ENCODE measurements around the gene PEX14.

Gene PEX14

DNA sequence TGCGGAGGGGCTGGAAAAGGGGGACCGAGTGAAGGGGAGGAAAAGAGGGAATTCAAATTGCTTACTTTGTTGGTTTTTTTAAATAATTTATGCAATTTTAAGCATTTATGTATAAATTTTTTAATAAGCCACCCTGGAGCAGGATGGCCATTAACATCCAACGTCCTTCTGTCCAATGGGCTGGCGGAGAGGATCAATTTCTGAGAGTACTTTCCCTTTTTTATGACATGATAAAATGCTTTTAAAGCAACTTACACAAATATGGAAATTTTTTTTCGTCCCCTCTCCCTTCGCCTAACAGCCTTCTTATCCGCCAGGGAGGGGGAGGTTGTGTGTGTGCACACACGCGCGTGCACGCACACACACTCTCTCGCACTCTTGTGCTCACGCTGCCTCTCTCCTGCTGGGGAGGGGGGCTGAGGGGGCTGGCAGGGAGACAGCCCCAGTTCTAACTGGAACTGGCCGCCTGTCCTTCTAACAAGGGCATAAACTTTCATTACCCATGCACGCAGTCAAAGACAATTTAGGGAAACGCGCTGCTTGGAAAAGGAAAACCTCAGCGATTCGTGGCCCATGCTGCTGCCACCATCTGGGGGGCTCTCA, 198.5 kb downstream of the PEX14 start:
- Histone ChIP-seq H3K27ac (no peak overlapping the region), H3K27me3 (peaks cover 14% of the 10 kb centered on the region), H3K9me3 (no peaks in the 10 kb centered on the region), H3K4me1 (ENCODE audit: control insufficient read depth in 1 of 2, insufficient read depth in 1 of 2, low read depth in 1 of 2, low read length in 1 of 2) (peaks cover 5% of the 10 kb centered on the region in 2 experiments), H3K36me3 (no peaks in the 10 kb centered on the region), H3K4me3 (ENCODE audit: low read depth in 1 of 2, low read length in 1 of 2) (no peak overlapping the region)
- TF ChIP-seq, protein P1, sequence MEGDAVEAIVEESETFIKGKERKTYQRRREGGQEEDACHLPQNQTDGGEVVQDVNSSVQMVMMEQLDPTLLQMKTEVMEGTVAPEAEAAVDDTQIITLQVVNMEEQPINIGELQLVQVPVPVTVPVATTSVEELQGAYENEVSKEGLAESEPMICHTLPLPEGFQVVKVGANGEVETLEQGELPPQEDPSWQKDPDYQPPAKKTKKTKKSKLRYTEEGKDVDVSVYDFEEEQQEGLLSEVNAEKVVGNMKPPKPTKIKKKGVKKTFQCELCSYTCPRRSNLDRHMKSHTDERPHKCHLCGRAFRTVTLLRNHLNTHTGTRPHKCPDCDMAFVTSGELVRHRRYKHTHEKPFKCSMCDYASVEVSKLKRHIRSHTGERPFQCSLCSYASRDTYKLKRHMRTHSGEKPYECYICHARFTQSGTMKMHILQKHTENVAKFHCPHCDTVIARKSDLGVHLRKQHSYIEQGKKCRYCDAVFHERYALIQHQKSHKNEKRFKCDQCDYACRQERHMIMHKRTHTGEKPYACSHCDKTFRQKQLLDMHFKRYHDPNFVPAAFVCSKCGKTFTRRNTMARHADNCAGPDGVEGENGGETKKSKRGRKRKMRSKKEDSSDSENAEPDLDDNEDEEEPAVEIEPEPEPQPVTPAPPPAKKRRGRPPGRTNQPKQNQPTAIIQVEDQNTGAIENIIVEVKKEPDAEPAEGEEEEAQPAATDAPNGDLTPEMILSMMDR (IDR thresholded peaks at IDR 0.05): no peak

DNA sequence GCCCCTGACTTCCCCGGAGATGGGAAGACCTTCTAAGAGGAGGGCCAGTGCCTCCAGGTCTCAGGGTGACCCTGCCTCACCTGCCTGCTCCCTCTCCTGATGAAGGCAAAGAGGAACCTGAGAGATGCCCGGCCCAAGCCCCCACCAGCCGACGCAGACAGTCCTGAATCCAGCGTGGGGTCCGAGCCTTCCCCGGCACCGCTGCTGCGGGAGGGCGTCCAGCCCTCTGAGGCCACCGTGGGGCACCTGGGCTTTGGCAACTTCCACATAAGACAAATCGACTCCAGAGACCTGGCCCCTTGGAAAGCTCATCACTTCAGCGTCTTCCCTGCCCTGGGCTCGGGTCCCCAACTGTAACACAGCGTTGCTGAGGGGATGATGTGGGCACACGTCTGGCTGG, 199.5 kb downstream of the PEX14 start:
- no peak overlapping the region for H3K27ac ChIP-seq
- no peaks in the 10 kb centered on the region for H3K36me3 ChIP-seq
- H3K4me1 ChIP-seq (ENCODE audit: control insufficient read depth in 1 of 2, insufficient read depth in 1 of 2, low read depth in 1 of 2, low read length in 1 of 2): peaks cover 5% of the 10 kb centered on the region in 2 experiments
- no peak overlapping the region for H3K4me3 ChIP-seq (ENCODE audit: low read depth in 1 of 2, low read length in 1 of 2)
- H3K9me3 ChIP-seq: no peaks in the 10 kb centered on the region
- TF ChIP-seq, protein P1 (IDR thresholded peaks at IDR 0.05): no peak
- peaks cover 14% of the 10 kb centered on the region for H3K27me3 ChIP-seq

DNA sequence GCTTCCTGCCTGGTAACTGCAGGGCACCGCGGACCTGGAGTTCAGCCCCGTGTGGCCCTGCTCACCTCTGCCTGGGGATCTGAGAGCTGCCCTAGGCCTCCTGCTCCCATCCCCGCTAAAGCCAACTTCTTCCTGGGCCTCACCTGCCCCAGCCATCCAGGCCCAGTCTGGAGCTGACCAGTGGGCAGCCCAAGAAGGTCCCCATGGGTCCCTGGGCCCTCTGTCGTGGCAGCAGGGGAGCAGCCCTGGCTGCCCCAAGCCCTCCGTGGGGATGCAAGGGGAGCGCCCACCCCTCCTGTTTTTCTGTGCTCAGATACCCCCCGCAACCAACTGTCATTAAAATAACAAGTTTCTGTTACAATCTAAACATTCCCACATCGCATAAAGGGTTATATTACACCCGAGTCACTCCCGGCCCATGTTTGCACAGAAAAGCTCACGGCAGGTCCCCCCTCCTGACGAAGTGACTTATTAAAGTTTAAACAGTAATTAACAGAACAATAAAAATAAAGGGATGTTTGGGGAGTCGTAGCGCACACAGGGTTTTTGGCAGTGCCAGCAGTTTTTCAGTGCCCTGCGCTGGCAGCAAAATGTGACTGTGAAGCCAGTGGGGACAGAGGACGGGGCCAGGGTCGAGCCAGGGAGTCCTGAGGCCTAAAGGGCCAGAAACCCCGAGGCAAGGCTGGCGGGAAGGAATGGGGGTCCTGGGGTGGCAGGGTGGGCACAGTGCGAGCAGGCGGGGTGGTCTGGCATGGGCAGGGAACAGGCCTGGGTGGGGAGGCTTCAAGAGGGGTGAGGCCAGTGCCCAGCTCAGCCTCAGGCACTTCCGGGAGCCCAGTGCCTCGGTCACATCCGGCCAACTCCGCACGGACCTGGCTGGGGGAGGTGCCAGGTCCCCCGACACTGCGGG, 200.2 kb downstream of the PEX14 start:
- TF ChIP-seq, protein P1 (IDR thresholded peaks at IDR 0.05): no peak
- H3K4me1 ChIP-seq (ENCODE audit: control insufficient read depth in 1 of 2, insufficient read depth in 1 of 2, low read depth in 1 of 2, low read length in 1 of 2): peaks cover 5% of the 10 kb centered on the region in 2 experiments
- H3K9me3 ChIP-seq: no peaks in the 10 kb centered on the region
- peaks cover 14% of the 10 kb centered on the region for H3K27me3 ChIP-seq
- no peak overlapping the region for H3K4me3 ChIP-seq (ENCODE audit: low read depth in 1 of 2, low read length in 1 of 2)
- no peaks in the 10 kb centered on the region for H3K36me3 ChIP-seq
- H3K27ac ChIP-seq: no peak overlapping the region

DNA sequence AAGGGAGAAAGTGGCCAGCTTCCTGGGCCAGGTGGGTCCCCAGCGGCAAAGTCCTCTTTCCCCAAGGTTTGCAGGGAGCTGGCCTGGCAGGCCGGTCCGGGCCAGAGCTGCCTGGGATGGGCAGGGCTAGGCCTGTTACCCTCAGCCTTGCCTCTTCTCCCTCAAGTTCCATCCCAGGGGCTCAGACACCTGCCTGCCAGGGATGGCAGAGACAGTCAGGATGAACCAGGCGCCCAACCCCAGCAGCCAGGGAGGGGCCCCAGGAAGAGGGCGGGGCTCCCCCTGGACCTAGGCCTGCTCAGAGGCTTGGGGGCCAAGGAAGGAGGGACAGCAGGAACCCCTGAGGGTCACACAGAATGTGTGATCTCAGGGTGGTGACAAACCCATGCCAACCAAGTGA, 201.1 kb downstream of the PEX14 start:
- H3K9me3 ChIP-seq: no peaks in the 10 kb centered on the region
- TF ChIP-seq, protein P1 (IDR thresholded peaks at IDR 0.05): no peak
- H3K4me3 ChIP-seq (ENCODE audit: low read depth in 1 of 2, low read length in 1 of 2): no peak overlapping the region
- no peaks in the 10 kb centered on the region for H3K36me3 ChIP-seq
- no peak overlapping the region for H3K27ac ChIP-seq
- H3K4me1 ChIP-seq (ENCODE audit: control insufficient read depth in 1 of 2, insufficient read depth in 1 of 2, low read depth in 1 of 2, low read length in 1 of 2): no peaks in the 10 kb centered on the region
- peaks cover 12% of the 10 kb centered on the region for H3K27me3 ChIP-seq

DNA sequence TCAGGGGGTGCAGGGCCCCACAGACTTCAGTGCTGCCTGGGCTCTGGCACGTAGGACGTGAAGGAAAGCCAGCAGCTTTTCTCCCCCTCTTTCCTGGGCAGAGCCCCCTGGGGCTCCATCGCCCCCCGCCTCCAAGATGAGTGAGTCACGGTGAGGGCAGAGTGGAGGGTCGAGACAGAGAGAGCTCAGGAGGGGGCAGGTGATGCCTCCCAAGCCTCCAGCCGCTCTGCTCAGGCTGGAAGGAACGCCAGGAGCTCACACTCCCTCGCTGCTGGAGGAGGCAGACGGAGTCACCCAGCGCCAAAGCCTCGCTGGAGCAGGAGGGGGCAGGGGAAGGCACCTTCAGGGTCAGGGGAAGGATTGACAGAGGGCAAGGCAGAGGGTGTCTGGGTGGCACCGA, 202.2 kb downstream of the PEX14 start:
- no peak overlapping the region for H3K4me3 ChIP-seq (ENCODE audit: low read depth in 1 of 2, low read length in 1 of 2)
- H3K27ac ChIP-seq: no peak overlapping the region
- TF ChIP-seq, protein P1 (IDR thresholded peaks at IDR 0.05): no peak
- peaks cover under 1% of the 10 kb centered on the region for H3K27me3 ChIP-seq
- no peaks in the 10 kb centered on the region for H3K9me3 ChIP-seq
- H3K36me3 ChIP-seq: no peaks in the 10 kb centered on the region
- H3K4me1 ChIP-seq (ENCODE audit: control insufficient read depth in 1 of 2, insufficient read depth in 1 of 2, low read depth in 1 of 2, low read length in 1 of 2): no peaks in the 10 kb centered on the region
